ENCODE results near the gene GPR158.

Gene GPR158

DNA sequence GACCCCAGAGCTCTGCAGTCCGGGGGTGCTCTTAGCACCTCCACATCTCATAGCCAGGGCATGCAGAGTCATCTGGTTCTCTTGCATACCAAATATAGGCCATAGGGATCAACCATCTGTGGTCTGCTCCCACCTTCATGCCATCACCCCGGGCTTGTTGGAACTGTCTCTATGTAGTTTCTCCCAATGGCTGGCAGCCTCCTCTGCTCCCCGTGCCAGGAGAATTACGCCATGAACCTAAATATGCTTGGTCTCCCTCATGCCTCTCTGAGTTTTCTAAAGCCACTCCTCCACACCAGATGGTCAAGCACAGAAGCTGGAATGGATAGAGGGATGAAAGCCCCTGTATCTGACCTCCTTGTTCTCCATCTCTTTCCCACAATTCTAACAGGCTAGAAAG lies 456.7 kb downstream of the GPR158 start:
- no peak overlapping the region for H3K4me3 ChIP-seq (ENCODE audit: low read depth, low read length)
- DNase-seq (ENCODE audit: low read depth) = no peak

DNA sequence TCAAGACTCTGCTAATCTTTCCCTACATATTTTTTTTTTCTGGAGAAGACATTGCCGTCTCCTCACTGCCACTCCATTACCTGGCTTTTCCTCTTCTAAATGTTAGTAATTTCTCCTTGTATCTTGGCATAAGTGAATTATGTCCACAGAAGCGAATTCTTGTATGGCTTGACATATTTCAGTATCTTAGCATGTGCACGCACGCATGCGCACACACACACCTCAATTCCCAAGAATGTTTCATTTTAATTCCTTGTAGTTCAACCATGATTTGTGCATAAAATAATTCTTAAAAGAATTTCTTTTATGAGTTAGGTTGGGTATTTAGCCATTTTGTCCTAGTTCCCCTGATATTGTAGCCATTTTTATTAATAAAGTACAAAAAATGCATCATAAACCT lies 458.0 kb downstream of the GPR158 start:
- no peak for DNase-seq (ENCODE audit: low read depth)

DNA sequence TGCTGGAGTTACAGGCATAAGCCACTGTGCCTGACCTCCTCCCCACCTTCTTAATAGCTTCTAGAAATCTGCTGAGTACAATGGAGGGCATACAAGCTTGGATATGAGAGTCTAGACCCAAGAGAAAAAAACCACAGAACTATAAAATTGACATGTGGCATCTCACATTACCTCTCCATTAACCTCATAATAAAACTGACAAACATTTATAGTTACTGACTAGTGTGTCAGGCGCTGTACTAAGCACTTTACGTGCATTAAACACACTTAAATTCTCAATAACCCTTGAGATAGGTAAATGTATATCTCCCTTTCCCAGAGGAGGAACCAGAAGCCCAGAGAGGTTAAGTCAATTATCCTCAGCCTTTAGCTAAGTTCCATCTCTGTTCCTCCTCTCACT lies 458.7 kb downstream of the GPR158 start:
- H3K4me3 ChIP-seq (ENCODE audit: low read depth, low read length) = no peak overlapping the region
- no peak for DNase-seq (ENCODE audit: low read depth)

More for the DNA sequence above, 458.0 kb downstream of the GPR158 start:
- no peak overlapping the region for H3K4me3 ChIP-seq (ENCODE audit: low read depth, low read length)

DNA sequence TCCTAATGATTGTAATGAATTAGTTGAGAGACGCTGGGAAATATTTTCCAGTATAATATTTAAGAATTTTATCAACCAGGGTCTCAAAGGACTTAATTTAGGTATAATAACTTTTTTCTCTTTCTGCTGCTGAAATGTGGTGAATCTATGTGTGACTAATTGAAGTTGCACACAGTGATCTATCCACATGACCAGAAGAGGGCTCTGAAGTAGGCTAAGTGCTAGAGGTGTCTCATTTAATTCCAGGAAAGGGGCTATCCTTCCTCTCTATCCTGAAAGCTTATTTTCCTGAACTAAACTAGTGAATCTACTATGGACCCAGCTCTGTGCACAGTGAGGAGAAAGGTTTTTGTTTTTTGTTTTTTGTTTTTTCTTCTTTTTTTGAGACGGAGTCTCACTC lies 464.8 kb downstream of the GPR158 start:
- DNase-seq (ENCODE audit: low read depth) = no peak
- H3K4me3 ChIP-seq (ENCODE audit: low read depth, low read length) = no peak overlapping the region

DNA sequence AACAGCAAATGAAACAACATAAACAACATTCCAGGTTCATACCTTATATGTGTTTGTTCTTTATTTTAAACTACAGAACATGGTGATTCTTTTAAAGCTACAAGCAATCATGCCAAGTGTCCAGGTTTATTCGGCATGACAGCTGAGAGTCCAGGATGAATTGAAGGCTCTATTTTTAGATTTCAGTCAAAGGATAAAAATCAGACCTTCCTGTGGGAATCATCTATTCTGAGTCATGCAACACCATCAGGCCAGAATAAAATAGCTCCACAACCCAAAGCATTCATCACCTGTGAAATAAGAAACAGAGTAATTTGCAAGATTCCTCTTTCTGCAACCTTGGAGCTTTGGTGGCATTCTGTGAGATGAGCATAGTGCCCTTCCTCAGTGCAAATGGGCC lies 466.8 kb downstream of the GPR158 start:
- H3K4me3 ChIP-seq (ENCODE audit: low read depth, low read length) = no peak overlapping the region
- no peak for DNase-seq (ENCODE audit: low read depth)

DNA sequence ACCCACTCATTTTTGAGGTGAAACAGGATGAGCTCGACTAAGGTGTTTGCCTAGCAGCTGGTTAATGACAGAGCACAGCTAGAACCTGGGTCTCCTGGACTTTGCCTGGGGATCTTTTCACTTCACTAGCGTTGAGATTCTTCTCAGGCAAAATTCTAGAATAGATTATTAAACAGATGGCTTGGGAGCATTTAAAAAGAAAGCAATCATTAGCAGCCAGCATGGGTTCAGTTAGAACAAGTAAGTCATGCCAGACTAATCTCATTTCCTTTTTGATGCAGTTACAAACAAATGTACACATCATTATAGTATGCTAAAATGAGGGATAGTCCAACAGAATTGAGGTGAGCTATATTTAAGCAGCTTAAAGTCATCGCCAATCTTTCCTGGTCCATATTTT lies 467.9 kb downstream of the GPR158 start:
- DNase-seq (ENCODE audit: low read depth) = no peak
- no peak overlapping the region for H3K4me3 ChIP-seq (ENCODE audit: low read depth, low read length)

DNA sequence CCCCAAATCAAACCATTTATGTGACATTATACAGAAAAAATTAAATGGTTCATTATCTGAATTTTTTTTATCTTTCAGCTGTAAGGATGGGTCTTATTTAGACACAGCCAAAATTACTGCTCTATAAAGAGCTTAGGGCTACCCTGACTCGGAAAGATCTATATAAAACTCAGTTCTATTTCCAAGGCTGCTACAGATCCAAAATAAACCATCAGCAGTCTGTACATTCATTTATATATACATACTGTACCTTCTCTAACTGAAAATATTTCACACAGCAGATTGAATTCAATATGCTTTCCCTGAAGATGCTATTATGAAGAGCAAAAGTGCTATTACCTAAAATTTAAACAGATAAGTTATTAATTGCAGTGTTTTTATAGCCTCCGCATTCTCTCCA lies 471.6 kb downstream of the GPR158 start:
- H3K4me3 ChIP-seq (ENCODE audit: low read depth, low read length) = no peak overlapping the region
- no peak for DNase-seq (ENCODE audit: low read depth)

DNA sequence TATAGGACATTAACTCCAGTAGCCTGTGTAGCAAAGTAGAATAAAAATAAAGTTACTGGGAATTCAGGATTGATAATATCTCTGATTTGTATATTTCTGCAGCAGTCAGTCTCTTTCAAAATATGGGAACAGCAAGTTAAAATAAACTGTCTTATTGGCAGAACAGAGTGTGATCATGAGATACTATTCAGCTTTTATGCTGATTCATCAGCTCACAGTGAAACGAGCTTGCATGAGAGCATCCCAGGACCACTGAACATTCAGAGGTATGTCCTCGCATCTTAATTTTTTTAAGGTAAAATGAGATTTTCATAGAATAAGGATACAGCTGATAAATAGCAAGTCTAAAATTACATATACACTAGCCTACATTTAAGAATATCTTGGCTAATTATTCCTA lies 476.7 kb downstream of the GPR158 start:
- no peak for DNase-seq (ENCODE audit: low read depth)
- no peak overlapping the region for H3K4me3 ChIP-seq (ENCODE audit: low read depth, low read length)
